AG04450 (cell line): ENCODE data around the gene RPTOR. TPM values are rescaled to one million over a fixed set of nuclear protein-coding genes. Genes with fewer than 3 reads are reported as not detected.
A peak's percentile ranks its signal among the peaks of the same experiment; 100 is the strongest.

Source experiments
- CTCF ChIA-PET: fragments of 300-600, 350-600 bp; formaldehyde crosslinking; extraction: SDS; loops from one replicate; lab custom pipeline; 2022; ENCODE audit warnings: antibody characterized with exemption, inconsistent platforms; lab: Charles Lee
- POLR2A ChIA-PET: fragments of 350-600 bp; formaldehyde crosslinking; extraction: SDS; loops from one replicate; lab custom pipeline; 2021; ENCODE audit warnings: antibody characterized with exemption, inconsistent platforms; lab: Yijun Ruan, JAX
- DNase-seq: peaks from one replicate; pipeline ENCODE4 v3.0.0-alpha.2; 2011; ENCODE audit warnings: low read depth, low spot score
- H3K27ac ChIP-seq: one replicate; pipeline ENCODE4 v1.5.1; 2012; ENCODE audit warnings: low read depth, low read length, control low read depth
- H3K27me3 ChIP-seq: one replicate; pipeline ENCODE4 v1.6.0; 2012; ENCODE audit warnings: low read length; ENCODE audit not compliant: control insufficient read depth, insufficient read depth
- H3K4me3 ChIP-seq: 2 replicates; pipeline ENCODE4 v1.5.1; 2011; ENCODE audit warnings: mild to moderate bottlenecking, low read depth, low read length, control low read depth
- H3K9me3 ChIP-seq: 2 replicates; pipeline ENCODE4 v1.5.1; 2012; ENCODE audit warnings: low read length; ENCODE audit not compliant: control insufficient read depth, insufficient read depth
- polyA plus RNA-seq: library from polyadenylated mRNA; depleted of rRNA; stranded (reverse); fragments of >200 nt; gene quantifications from 2 replicates; pipeline ENCODE4 v1.2.3, GENCODE V29; 2011
- TF ChIP-seq, protein P1 (sequence below): IDR thresholded peaks from 2 replicates; pipeline ENCODE4 v1.5.1; 2011; ENCODE audit warnings: low read depth, low read length, control low read depth, inconsistent platforms

RPTOR gene
- polyA plus RNA-seq, 1 experiment = 6.2 TPM

DNA sequence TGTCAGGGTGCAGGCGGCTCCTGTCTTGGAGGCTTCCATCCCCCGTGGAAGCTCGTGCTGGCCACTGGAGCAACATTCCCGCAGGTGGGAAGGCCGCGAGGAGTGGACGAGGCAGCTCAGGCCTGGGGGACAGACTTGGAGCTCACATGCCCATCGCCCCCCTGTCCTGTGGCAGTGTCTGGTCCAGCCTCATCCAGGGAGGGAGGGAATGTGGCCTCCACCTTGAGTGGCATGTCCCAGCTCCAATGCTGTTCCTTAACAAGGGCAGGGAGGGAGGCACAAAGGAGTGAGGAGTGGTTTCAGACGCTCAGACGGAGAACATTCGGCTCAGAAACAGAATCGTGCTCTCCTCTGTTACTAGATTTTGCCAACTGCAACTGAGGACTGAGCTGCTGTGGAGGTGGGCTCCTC is 287.6 kb downstream of the RPTOR start:
- ChIA-PET POLR2A (interaction anchor here (1.2 to 1.6 kb wide), 2 partner anchors 24 to 185 kb away, joined by 3 to 4 read pairs; no protein-coding TSS in a partner anchor), CTCF (interaction anchor here (0.9 kb wide), 1 partner anchor 405 kb away, joined by 4 read pairs; no protein-coding TSS in a partner anchor)
- DNase-seq = peak; percentile 36
- H3K27me3 ChIP-seq = no peaks in the 10 kb centered on the region
- peak overlapping the region; percentile 98 for H3K27ac ChIP-seq
- TF ChIP-seq, protein P1, sequence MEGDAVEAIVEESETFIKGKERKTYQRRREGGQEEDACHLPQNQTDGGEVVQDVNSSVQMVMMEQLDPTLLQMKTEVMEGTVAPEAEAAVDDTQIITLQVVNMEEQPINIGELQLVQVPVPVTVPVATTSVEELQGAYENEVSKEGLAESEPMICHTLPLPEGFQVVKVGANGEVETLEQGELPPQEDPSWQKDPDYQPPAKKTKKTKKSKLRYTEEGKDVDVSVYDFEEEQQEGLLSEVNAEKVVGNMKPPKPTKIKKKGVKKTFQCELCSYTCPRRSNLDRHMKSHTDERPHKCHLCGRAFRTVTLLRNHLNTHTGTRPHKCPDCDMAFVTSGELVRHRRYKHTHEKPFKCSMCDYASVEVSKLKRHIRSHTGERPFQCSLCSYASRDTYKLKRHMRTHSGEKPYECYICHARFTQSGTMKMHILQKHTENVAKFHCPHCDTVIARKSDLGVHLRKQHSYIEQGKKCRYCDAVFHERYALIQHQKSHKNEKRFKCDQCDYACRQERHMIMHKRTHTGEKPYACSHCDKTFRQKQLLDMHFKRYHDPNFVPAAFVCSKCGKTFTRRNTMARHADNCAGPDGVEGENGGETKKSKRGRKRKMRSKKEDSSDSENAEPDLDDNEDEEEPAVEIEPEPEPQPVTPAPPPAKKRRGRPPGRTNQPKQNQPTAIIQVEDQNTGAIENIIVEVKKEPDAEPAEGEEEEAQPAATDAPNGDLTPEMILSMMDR = no peak
- peak overlapping the region; percentile 59 for H3K4me3 ChIP-seq
- peaks cover 10% of the 10 kb centered on the region; the same call in 1 of the 2 replicates for H3K9me3 ChIP-seq

GRCh38 chr17:80832888-80833583 is 288.4 kb downstream of the RPTOR start:
- Histone ChIP-seq H3K27ac (peak overlapping the region; percentile 98), H3K9me3 (peaks cover 10% of the 10 kb centered on the region; the same call in 1 of the 2 replicates), H3K4me3 (peak overlapping the region; percentile 59), H3K27me3 (no peaks in the 10 kb centered on the region)
- ChIA-PET CTCF (interaction anchor here (0.9 kb wide), 1 partner anchor 406 kb away, joined by 4 read pairs; no protein-coding TSS in a partner anchor), POLR2A (interaction anchor here (0.5 to 1.6 kb wide), 8 partner anchors 23 to 378 kb away, joined by 3 to 6 read pairs (median 3); no protein-coding TSS in a partner anchor)
- TF ChIP-seq, protein P1 = 0 out of 2 replicates have a peak, but pooled peaks have one; percentile 2
- peak; percentile 96 for DNase-seq

DNA sequence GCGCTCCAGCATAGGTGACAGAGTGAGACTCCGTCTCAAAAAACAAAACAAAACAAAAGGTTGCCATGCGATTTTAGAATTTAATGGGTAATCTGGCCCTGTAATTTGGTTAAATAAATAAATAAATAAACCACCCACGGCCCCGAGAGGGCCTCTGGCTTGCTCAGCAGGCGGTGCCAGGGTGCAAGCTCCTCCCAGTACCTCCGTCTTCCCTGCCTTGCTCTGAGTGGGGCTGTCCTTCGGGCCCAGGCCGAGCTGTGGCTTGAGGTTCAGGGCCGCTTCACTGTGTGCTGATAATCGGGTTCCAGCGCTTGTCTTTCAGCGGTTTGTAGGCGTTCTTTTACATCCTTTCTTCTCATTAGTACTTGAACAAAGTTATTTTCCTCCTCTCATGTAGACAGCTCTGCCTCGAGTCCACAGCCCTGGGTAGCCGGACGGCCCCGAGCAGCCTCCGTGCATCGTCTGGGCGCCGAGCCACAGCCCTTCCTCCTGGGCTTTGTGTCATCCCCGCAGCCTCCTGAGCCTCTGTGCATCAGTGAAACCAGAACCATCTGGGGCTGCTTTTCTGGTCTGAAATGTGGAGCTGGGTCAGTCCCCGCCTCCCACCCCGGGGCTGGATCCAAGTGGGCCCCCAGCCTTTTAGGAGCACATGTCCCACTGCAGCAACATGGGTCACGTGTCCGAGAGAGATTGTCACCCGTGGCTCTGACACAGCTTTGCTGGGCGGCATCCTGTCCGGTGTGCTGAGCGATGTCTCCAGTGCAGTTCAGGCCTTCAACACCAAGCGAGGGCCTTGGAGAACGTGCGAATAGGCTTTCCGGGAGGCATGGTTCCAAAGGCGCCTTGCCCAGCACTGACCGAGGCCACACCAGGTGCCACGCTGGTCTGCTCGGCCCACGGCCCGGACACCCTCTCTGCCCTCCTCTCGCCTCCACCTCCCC is 289.6 kb downstream of the RPTOR start:
- H3K27ac ChIP-seq = peak overlapping the region; percentile 85
- no peak for DNase-seq
- ChIA-PET POLR2A (interaction anchor here (0.5 to 1.6 kb wide), 5 partner anchors 22 to 83 kb away, joined by 3 to 6 read pairs (median 3); no protein-coding TSS in a partner anchor), CTCF (no interaction called here)
- peaks cover 10% of the 10 kb centered on the region; the same call in 1 of the 2 replicates for H3K9me3 ChIP-seq
- peak overlapping the region; percentile 35 for H3K4me3 ChIP-seq
- no peaks in the 10 kb centered on the region for H3K27me3 ChIP-seq
- TF ChIP-seq, protein P1 = no peak

GRCh38 chr17:80834893-80835275 is 290.2 kb downstream of the RPTOR start:
- DNase-seq = no peak
- peaks cover 7% of the 10 kb centered on the region; the same call in 1 of the 2 replicates for H3K9me3 ChIP-seq
- ChIA-PET CTCF (no interaction called here), POLR2A (interaction anchor here (1.0 kb wide), 1 partner anchor 42 kb away, joined by 3 read pairs; no protein-coding TSS in a partner anchor)
- peak overlapping the region; percentile 85 for H3K27ac ChIP-seq
- TF ChIP-seq, protein P1 = no peak
- H3K27me3 ChIP-seq = no peaks in the 10 kb centered on the region
- H3K4me3 ChIP-seq = no peak overlapping the region
